HUES48 (cell line): ENCODE data around the gene TMEM267.
"Not testable (repeated sequence)": the region's sequence is repeated elsewhere in the genome, so short reads cannot be mapped to it uniquely, and the experiment has no call there.

Experiments used
- H3K27ac ChIP-seq: one replicate; pipeline ENCODE4 v1.7.0; 2013; ENCODE audit warnings: low read depth, low read length, inconsistent platforms
- H3K27me3 ChIP-seq: 2 replicates; pipeline ENCODE4 v1.6.1; 2013; ENCODE audit warnings: mild to moderate bottlenecking, low read length; ENCODE audit not compliant: control insufficient read depth, insufficient read depth
- H3K36me3 ChIP-seq: 2 replicates; pipeline ENCODE4 v1.6.1; 2013; ENCODE audit warnings: low read length; ENCODE audit not compliant: control insufficient read depth, insufficient read depth
- H3K4me1 ChIP-seq: 2 replicates; pipeline ENCODE4 v1.6.1; 2013; ENCODE audit warnings: mild to moderate bottlenecking, low read length; ENCODE audit not compliant: control insufficient read depth, insufficient read depth
- H3K4me3 ChIP-seq: 2 replicates; pipeline ENCODE4 v1.5.1; 2013; ENCODE audit warnings: mild to moderate bottlenecking, low read depth, low read length
- H3K9ac ChIP-seq: 2 replicates; pipeline ENCODE4 v1.6.1; 2013; ENCODE audit warnings: mild to moderate bottlenecking, low read depth, low read length, moderate library complexity
- H3K9me3 ChIP-seq: 2 replicates; pipeline ENCODE4 v1.6.1; 2013; ENCODE audit warnings: low read length; ENCODE audit not compliant: control insufficient read depth, insufficient read depth

Gene TMEM267

DNA sequence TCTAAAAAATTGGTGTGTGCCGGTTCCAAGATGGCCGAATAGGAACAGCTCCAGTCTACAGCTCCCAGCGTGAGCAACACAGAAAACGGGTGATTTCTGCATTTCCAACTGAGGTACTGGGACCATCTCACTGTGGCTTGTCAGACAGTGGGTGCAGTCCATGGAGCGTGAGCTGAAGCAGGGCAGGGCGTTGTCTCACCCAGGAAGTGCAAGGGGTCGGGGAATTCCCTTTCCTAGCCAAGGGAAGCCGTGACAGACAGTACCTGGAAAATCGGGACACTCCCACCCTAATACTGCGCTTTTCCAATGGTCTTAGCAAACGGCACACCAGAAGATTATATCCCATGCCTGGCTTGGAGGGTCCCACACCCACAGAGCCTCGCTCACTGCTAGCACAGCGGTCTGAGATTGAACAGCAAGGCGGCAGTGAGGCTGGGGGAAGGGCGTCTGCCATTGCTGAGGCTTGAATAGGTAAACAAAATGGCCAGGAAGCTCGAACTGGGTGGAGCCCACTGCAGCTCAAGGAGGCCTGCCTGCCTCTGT, 81.1 kb downstream of the TMEM267 start:
- not testable (repeated sequence) for H3K27ac ChIP-seq

GRCh38 chr5:43401827-43402226, 81.8 kb downstream of the TMEM267 start:
- Histone ChIP-seq H3K27ac (no peak overlapping the region), H3K4me3 (no peak overlapping the region), H3K9me3 (peaks cover 3% of the 10 kb centered on the region; the same call in 1 of the 2 replicates), H3K36me3 (no peaks in the 10 kb centered on the region), H3K4me1 (no peaks in the 10 kb centered on the region), H3K9ac (no peak overlapping the region), H3K27me3 (peaks cover 7% of the 10 kb centered on the region)

More for the DNA sequence above, 81.1 kb downstream of the TMEM267 start:
- H3K9ac ChIP-seq, H3K9me3 ChIP-seq, H3K36me3 ChIP-seq, H3K4me1 ChIP-seq, H3K4me3 ChIP-seq, H3K27me3 ChIP-seq: not testable (repeated sequence)

DNA sequence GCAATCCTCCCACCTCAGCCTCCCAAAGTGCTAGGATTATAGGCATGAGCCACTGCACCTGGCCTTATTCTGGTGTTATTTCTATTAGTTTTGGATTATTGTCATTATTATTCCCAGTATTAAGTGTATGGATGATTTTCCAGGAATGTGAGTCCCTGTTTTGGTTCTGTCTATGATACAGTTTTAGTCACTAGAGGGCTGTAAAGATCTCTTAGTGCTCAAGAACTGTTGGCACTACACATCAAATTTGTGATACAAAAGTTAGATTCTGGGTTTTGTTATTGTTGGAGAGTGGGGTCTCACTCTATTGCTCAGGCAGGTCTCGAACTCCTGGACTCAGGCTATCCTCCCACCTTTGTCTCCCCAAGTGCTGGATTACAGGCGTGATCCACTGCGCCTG, 83.6 kb downstream of the TMEM267 start:
- no peaks in the 10 kb centered on the region for H3K36me3 ChIP-seq
- no peak overlapping the region for H3K4me3 ChIP-seq
- H3K9me3 ChIP-seq = peaks cover 3% of the 10 kb centered on the region; the same call in 1 of the 2 replicates
- H3K27ac ChIP-seq = no peak overlapping the region
- no peak overlapping the region for H3K9ac ChIP-seq
- H3K4me1 ChIP-seq = no peaks in the 10 kb centered on the region
- peaks cover 15% of the 10 kb centered on the region for H3K27me3 ChIP-seq

GRCh38 chr5:43396762-43397304, 86.8 kb downstream of the TMEM267 start:
- Histone ChIP-seq H3K36me3 (no peaks in the 10 kb centered on the region), H3K27me3 (peaks cover 15% of the 10 kb centered on the region), H3K27ac (no peak overlapping the region), H3K9me3 (no peaks in the 10 kb centered on the region), H3K9ac (peak overlapping the region; percentile 52; the same call in 1 of the 2 replicates), H3K4me3 (peak overlapping the region; percentile 53), H3K4me1 (no peaks in the 10 kb centered on the region)
